Heart left ventricle (tissue), 16 donors: ENCODE measurements around the gene BCL2L1. TPM values are rescaled to one million over a fixed set of nuclear protein-coding genes. Genes with fewer than 3 reads are reported as not detected.
A peak's percentile ranks its signal among the peaks of the same experiment; 100 is the strongest.

ENCODE experiments used
- ATAC-seq, 4 donors: fragments of 200-7000 bp; cut with Tn5 transposase; one replicate each; pipeline ENCODE4 v1.9.1; 2020 to 2022; ENCODE audit warnings: moderate library complexity in 4 of 4, mild to moderate bottlenecking in 3 of 4, moderate number of reproducible peaks in 1 of 4
- DNase-seq, 5 donors: peaks; one replicate each; pipeline ENCODE4 v3.0.0-alpha.2; 2020
- H3K27ac ChIP-seq, 12 donors: fragments of 200-600 bp; sonication (generic) in 4 of 12; one replicate each; pipeline versions ENCODE4 v1.5.0 to v1.8.0; 2016 to 2022; ENCODE audit warnings: mild to moderate bottlenecking in 2 of 12
- H3K27me3 ChIP-seq, 9 donors: fragments of 200-600 bp; sonication (generic) in 2 of 9; one replicate each; pipeline versions ENCODE4 v1.5.1 to v1.8.0; 2016 to 2022; ENCODE audit warnings: mild to moderate bottlenecking in 3 of 9
- H3K36me3 ChIP-seq, 9 donors: fragments of 200-600 bp; sonication (generic) in 2 of 9; one replicate each; pipeline versions ENCODE4 v1.5.0 to v1.8.0; 2018 to 2022; ENCODE audit warnings: mild to moderate bottlenecking in 2 of 9
- H3K4me1 ChIP-seq, 12 donors: fragments of 200-600 bp; sonication (generic) in 4 of 12; one replicate each; pipeline versions ENCODE4 v1.5.0 to v1.8.0; 2016 to 2022; ENCODE audit warnings: mild to moderate bottlenecking in 3 of 12
- H3K4me3 ChIP-seq, 12 donors: fragments of 200-600 bp; sonication (generic) in 4 of 12; one replicate each; pipeline versions ENCODE4 v1.5.0 to v1.8.0; 2017 to 2022; ENCODE audit warnings: mild to moderate bottlenecking in 9 of 12, moderate library complexity in 4 of 12
- H3K9me3 ChIP-seq, 12 donors: fragments of 200-600 bp; sonication (generic) in 4 of 12; one replicate each; pipeline versions ENCODE4 v1.5.0 to v1.8.0; 2016 to 2022; ENCODE audit warnings: mild to moderate bottlenecking in 1 of 12
- POLR2A ChIP-seq, 2 donors: fragments of 450-650 bp; IDR thresholded peaks; one replicate each; pipeline ENCODE4 v1.6.1; 2017; ENCODE audit warnings: antibody characterized with exemption in 2 of 2, mild to moderate bottlenecking in 2 of 2, moderate library complexity in 2 of 2
- WGBS, 4 donors: extraction: QIAGEN DNeasy Blood & Tissue Kit in 2 of 4; methylation state at CpG; one replicate each; pipeline versions ENCODE4 v1.1.5 to v1.1.7; 2013 to 2018; 5-methylcytosine and 5-hydroxymethylcytosine counted together
- intact Hi-C, 10 donors: fragments of 100-400 bp; cut with DNase I; formaldehyde crosslinking; loops; one replicate each; pipeline versions ENCODE4 v1.11.1 to v1.14.2; 2022
- polyA plus RNA-seq, 2 donors: library from polyadenylated mRNA; stranded (reverse); fragments of 200-250 nt; gene quantifications; one replicate each; pipeline ENCODE4 v1.2.3, GENCODE V29; 2013
- total RNA-seq, 9 donors: library from RNA; depleted of rRNA in 2 of 9; stranded (reverse); fragments of >200 nt in 2 of 9; fragmentation: NEBNext Ultra II Directional in 3 of 9; extraction: Animal tissue kit (Norgen Biotek cat#: 25700) in 3 of 9; gene quantifications; one replicate each; pipeline versions ENCODE4 v1.1.0 to v1.2.4, GENCODE V29; 2016 to 2023
- TF ChIP-seq, protein P1 (sequence below), 12 donors: fragments of 200-600 bp; sonication (generic) in 4 of 12; IDR thresholded peaks; one replicate each; pipeline versions ENCODE4 v1.5.0 to v1.8.0; 2018 to 2022; ENCODE audit warnings: antibody characterized with exemption in 12 of 12, mild to moderate bottlenecking in 5 of 12
- donor health status: ischemic (EF 13 %, LVEDD 7.1; RV severe dilation, severe dysfunction).
- donor health status: healthy with polysubstance abuse.
- donor health status: DM: no; HTN: yes; CAD: no.
- donor health status: DM: no; HTN: no; CAD: no.
- donor health status: ischemic (EF 25% LVEDD 6.9; RV normal size, moderate dysfunction).
- donor health status: ischemic (EF 25% LVEDD 5.7; RV mildly dilated, moderate dysfunction).
- donor health status: healthy.
- donor health status: DM: yes; HTN: yes; CAD: no.
- donor health status: ischemic (EF 35%, LVEDD 5.7; RV mildly dilated, moderate dysfunction).
- donor health status: nonischemic (EF 11% LVEDD 7.7; RV severe dilation, severe dysfunction).
- donor health status: DM: yes; HTN: yes; CAD: no.
- donor health status: PGD.
- donor health status: ischemic (EF 29% LVEDD 5.4; RV normal size, mild dysfunction).
- donor health status: nonischemic (EF 23%, LVEDD 6.1; RV moderate dilation, normal function).

The BCL2L1 gene
- total and polyA plus RNA-seq, 11 donors, result 32.2 to 217 (median 62.6) TPM

DNA sequence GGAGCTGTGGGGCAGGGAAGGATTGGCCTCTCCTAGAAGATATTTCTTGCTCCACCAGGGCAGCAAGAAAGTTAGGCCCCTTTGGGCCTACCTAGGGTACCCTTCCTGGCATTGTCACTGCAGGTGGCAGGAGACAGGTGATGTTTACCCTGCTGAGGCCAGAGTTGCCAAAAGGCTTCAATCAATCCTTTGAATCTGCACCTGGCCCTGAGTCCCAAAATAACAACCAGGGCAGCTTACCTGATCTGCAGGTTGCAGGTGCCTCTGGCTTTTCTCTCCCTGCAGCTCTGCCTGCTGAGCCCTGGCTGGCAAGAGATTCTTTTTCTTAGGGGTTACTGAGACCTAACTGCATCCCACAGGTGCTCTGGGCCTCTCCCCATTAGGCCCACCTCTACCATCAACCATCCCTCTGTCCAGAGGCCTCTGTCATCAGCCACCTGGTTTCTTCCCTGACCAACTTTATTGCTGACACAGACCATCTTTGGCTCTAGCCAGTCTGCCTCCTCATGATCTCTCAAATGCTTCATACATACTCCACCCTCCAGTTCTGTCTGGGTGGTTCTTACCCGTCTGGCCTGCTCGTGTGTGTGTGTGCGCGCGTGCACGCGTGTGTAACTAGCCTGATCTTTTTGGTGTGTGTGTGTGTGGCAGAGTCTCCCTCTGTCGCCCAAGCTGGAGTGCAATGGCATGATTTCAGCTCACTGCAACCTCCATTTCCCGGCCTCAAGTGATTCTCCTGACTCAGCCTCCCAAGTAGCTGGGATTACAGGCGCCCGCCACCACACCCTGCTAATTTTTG is 13.7 kb downstream of the BCL2L1 start:
- Histone ChIP-seq H3K9me3 (no peaks in the 10 kb centered on the region), H3K4me3 (no peak overlapping the region), H3K27ac (peak overlapping the region in 11 of 12 donors; percentile 35 to 99 (median 78)), H3K4me1 (peaks cover 30 to 100% (median 88%) of the 10 kb centered on the region in 12 donors), H3K27me3 (no peaks in the 10 kb centered on the region), H3K36me3 (peaks cover 0 to 77% (median 28%) of the 10 kb centered on the region in 9 donors)
- ATAC-seq (no peak), DNase-seq (no peak)
- intact Hi-C loops, result no loop called here
- TF ChIP-seq POLR2A (IDR thresholded peaks at IDR 0.05), result no peak
- TF ChIP-seq, protein P1, sequence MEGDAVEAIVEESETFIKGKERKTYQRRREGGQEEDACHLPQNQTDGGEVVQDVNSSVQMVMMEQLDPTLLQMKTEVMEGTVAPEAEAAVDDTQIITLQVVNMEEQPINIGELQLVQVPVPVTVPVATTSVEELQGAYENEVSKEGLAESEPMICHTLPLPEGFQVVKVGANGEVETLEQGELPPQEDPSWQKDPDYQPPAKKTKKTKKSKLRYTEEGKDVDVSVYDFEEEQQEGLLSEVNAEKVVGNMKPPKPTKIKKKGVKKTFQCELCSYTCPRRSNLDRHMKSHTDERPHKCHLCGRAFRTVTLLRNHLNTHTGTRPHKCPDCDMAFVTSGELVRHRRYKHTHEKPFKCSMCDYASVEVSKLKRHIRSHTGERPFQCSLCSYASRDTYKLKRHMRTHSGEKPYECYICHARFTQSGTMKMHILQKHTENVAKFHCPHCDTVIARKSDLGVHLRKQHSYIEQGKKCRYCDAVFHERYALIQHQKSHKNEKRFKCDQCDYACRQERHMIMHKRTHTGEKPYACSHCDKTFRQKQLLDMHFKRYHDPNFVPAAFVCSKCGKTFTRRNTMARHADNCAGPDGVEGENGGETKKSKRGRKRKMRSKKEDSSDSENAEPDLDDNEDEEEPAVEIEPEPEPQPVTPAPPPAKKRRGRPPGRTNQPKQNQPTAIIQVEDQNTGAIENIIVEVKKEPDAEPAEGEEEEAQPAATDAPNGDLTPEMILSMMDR (IDR thresholded peaks at IDR 0.05), result no peak
- 92 to 97% (median 95%) methylated on average over 11 of the region's 11 CpGs for WGBS, 4 donors

DNA sequence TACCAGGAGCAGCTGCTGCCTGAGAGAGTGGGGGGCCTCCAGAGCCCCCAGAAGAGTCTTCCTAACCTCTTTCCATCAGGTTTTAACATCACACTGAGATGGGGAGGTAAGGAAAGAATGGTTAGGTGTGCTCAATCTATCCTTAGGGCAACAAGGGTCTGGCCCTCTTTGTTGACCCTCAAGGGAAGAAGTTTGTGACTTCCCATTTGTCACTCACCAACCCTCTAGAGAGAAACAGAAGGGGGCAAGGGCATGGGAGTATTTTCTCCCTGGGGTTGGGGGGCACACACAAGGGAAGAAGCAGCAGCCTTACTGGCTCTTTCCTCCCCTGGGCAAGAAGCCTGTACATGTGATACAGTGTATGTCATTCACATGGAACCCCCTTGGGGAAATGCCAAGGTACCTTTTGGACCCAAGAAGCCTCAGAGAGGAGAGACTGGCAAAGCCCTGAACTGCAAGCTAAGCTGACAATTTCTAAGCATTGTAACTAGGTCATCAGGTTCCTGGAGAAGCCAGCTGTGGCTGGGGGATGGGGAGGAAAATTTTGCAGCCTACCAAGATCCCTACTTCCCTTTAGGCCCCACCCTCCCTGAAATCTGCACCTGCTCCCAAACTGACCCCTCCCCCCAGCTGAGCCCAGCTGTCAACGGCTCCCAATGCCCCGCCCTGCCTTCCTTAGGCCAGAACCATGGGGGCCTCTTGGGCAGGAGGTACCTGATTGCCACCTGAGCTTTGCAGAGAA is 14.5 kb downstream of the BCL2L1 start:
- 21 to 50% (median 43%) methylated on average over 2 of the region's 2 CpGs for WGBS, 4 donors
- TF ChIP-seq, protein P1 (IDR thresholded peaks at IDR 0.05), result no peak
- peak overlapping the region; percentile 15 to 99 (median 73) for H3K27ac ChIP-seq
- H3K4me3 ChIP-seq, result no peak overlapping the region
- intact Hi-C loops, result no loop called here
- ATAC-seq (no peak), DNase-seq (peak; percentile 55 to 77 (median 62))
- peaks cover 27 to 100% (median 81%) of the 10 kb centered on the region in 12 donors for H3K4me1 ChIP-seq
- H3K27me3 ChIP-seq, result no peaks in the 10 kb centered on the region
- no peaks in the 10 kb centered on the region for H3K9me3 ChIP-seq
- H3K36me3 ChIP-seq, result peaks cover 0 to 72% (median 26%) of the 10 kb centered on the region in 9 donors

DNA sequence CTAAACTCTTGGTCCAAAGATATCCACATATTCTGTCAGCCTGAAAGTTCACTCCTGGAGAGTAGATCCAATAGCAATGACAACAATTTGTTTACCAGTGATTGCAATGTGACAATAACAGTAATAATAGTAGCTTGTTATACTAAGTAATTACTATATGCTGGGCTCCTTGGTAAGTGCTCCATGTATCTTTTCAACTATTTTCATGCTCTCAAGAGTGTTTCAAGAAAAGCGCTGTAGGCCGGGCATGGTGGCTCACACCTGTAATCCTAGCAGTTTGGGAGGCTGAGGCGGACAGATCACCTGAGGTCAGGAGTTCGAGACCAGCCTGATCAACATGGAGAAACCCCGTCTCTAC is 15.4 kb downstream of the BCL2L1 start:
- TF ChIP-seq, protein P1 (IDR thresholded peaks at IDR 0.05), result no peak
- 97 to 99% (median 98%) methylated on average over 5 of the region's 5 CpGs for WGBS, 4 donors
- Histone ChIP-seq H3K4me3 (no peak overlapping the region), H3K4me1 (peaks cover 27 to 97% (median 75%) of the 10 kb centered on the region in 12 donors), H3K27ac (peak overlapping the region in 5 of 12 donors; percentile 7 to 98 (median 78)), H3K9me3 (no peaks in the 10 kb centered on the region), H3K27me3 (no peaks in the 10 kb centered on the region), H3K36me3 (peaks cover 0 to 81% (median 26%) of the 10 kb centered on the region in 9 donors)
- intact Hi-C loops, result no loop called here
- DNase-seq (no peak), ATAC-seq (no peak)

DNA sequence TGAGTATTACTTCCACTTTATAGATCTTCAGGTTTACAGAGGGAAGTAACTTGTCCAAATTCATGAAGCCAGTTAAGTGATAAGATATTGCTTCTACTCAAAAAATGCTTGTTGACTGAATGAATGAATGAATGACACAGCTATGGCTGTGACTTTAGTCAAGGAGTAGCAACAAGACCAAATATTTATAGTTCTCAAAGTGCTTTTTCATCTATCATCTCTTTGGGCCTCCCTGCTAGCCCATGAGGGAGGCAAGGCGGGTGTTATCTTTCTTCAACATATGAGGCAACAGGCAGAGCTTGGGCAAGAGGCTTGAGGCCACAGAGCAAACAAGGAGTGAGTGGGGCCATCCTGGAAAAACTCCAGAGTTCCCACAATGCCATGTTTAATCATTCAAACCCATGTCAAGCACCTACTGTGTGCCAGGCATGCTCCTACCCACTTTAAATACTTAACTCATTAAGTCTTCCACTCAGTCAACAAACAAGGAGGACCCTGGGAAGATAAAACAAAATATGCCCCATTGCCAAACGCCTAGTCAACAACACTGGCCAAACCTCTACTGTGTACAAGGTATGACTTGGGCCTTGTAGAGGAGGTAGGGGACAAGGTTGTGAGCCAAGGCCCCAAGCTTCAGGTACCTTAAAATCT is 15.9 kb downstream of the BCL2L1 start:
- Histone ChIP-seq H3K4me1 (peaks cover 25 to 97% (median 75%) of the 10 kb centered on the region in 12 donors), H3K36me3 (peaks cover 0 to 86% (median 26%) of the 10 kb centered on the region in 9 donors), H3K9me3 (no peaks in the 10 kb centered on the region), H3K4me3 (no peak overlapping the region), H3K27ac (peak overlapping the region in 5 of 12 donors; percentile 7 to 79 (median 67)), H3K27me3 (no peaks in the 10 kb centered on the region)
- WGBS, 4 donors, result 93 to 100% (median 96%) methylated on average over 2 of the region's 2 CpGs
- TF ChIP-seq, protein P1 (IDR thresholded peaks at IDR 0.05), result no peak
- no peak for TF ChIP-seq POLR2A (IDR thresholded peaks at IDR 0.05)
- ATAC-seq, result no peak
- intact Hi-C loops, result no loop called here
- no peak for DNase-seq
